Fibroblast of mammary gland (primary cell): Measurements from ENCODE around the gene PTGS1.
A peak's percentile ranks its signal among the peaks of the same experiment; 100 is the strongest.

Experiments used
- DNase-seq: peaks from one replicate; pipeline ENCODE4 v3.0.0-alpha.2; 2010; ENCODE audit warnings: low read depth
- H3K4me3 ChIP-seq: 2 replicates; pipeline ENCODE4 v1.5.1; 2011; ENCODE audit warnings: low read depth, mild to moderate bottlenecking, low read length, moderate library complexity; ENCODE audit not compliant: control insufficient read depth
- TF ChIP-seq, protein P1 (sequence below): conservative IDR thresholded peaks from 2 replicates; pipeline ENCODE4 v1.5.1; 2011; ENCODE audit warnings: low read depth, low read length, inconsistent platforms; ENCODE audit not compliant: control insufficient read depth, insufficient read depth

Gene PTGS1

DNA sequence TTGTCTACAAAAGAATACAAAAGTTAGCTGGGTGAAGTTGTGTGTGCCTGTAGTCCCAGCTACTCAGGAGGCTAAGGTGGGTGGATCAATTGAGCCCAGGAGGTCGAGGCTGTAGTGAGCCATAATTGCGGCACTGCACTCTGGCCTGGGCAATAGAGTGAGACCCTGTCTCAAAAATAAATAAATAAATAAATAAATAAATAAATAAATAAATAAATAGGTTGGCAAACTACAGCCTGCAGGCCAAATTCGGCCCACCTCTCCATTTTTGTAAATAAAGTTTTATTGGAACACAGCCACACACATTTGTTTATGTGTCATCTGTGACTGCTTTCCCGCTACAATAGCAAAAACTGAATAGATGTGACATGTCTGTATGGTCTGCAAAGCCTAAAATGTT is 9.5 kb downstream of the PTGS1 start:
- TF ChIP-seq, protein P1, sequence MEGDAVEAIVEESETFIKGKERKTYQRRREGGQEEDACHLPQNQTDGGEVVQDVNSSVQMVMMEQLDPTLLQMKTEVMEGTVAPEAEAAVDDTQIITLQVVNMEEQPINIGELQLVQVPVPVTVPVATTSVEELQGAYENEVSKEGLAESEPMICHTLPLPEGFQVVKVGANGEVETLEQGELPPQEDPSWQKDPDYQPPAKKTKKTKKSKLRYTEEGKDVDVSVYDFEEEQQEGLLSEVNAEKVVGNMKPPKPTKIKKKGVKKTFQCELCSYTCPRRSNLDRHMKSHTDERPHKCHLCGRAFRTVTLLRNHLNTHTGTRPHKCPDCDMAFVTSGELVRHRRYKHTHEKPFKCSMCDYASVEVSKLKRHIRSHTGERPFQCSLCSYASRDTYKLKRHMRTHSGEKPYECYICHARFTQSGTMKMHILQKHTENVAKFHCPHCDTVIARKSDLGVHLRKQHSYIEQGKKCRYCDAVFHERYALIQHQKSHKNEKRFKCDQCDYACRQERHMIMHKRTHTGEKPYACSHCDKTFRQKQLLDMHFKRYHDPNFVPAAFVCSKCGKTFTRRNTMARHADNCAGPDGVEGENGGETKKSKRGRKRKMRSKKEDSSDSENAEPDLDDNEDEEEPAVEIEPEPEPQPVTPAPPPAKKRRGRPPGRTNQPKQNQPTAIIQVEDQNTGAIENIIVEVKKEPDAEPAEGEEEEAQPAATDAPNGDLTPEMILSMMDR = no peak
- H3K4me3 ChIP-seq = no peak overlapping the region
- no peak for DNase-seq

DNA sequence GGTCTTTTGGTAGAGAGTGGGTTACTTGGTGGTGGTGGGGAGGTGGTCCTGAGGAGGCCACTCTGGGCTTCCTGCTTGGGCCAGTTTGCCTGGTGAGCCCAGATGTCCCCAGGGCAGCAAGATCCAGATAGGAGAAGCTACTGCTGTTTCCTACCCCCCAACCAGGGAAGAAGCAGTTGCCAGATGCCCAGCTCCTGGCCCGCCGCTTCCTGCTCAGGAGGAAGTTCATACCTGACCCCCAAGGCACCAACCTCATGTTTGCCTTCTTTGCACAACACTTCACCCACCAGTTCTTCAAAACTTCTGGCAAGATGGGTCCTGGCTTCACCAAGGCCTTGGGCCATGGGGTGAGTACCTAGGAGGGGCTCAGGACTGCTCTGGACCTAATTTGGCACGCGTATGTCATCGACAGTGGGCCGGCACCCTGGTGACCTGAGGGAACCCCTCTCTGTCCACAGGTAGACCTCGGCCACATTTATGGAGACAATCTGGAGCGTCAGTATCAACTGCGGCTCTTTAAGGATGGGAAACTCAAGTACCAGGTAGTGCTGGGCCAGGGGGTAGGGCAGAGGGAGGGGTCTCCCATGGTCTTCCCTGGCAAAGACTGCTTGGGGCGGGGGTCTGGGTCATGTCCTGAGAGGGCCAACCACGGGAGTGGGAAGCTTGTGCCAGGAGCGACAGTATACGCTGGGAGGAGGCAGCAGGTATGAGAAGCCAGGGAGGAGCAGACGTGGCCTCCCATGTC is 10.6 kb downstream of the PTGS1 start:
- H3K4me3 ChIP-seq = no peak overlapping the region
- no peak for DNase-seq
- TF ChIP-seq, protein P1 = no peak

DNA sequence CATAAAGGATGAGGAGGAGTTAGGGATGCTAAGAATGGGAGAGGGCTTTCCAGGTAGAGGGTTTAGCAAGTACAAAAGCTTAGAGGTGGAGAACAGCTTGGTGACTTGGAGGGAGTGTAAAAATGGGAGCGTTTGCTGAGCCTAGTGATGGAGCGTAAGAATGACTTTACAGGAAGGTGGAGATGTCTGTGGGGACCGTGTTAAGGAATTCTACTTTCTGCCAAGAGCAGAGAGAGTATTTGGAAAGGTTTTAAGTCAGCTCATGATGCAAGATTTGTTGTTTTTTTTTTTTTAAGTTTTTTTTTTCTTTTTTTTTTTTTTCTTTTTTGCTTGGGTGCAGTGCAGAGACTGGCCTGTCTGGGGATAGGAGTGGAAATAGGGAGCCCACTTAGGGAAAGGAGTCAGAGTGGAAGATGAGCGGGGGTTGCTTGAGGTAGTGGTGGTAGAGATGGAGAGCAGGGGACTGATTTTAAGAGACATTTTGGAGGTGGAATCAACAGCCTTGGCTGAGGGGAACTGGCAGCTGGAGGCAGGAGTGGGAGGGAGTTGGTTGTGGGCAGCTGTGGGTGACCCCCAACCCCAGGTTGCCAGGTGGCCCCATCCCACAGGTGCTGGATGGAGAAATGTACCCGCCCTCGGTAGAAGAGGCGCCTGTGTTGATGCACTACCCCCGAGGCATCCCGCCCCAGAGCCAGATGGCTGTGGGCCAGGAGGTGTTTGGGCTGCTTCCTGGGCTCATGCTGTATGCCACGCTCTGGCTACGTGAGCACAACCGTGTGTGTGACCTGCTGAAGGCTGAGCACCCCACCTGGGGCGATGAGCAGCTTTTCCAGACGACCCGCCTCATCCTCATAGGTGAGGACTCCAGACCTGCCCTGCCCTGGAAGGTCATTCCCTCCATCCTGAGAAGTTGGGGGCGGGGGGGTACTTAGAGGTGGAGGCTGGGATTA is 12.4 kb downstream of the PTGS1 start:
- DNase-seq = peak; percentile 87
- H3K4me3 ChIP-seq = no peak overlapping the region
- TF ChIP-seq, protein P1 = no peak

DNA sequence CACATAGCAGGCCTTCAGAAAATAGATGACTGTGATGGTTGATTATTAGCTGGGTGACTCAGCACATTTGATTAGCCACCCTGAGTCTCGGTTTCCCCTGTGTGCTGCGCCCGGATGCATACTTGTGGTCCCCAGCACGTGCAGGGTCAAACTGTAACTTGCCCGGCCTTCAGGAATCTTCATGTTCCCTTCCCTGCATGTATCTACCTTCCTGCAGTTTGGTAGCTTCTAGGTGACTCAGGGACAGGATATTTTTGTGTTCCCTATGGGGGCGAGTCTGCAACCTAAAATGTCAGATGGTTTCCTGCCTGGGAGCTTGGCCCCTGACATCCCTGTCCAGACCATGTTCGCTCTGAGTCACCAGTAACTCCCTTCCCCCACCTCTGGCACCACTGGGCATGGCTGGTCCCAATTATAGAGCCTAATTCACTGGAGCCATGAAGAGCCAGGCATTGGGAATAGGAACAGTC is 13.2 kb downstream of the PTGS1 start:
- TF ChIP-seq, protein P1 = no peak
- H3K4me3 ChIP-seq = no peak overlapping the region
- DNase-seq = peak; percentile 93

DNA sequence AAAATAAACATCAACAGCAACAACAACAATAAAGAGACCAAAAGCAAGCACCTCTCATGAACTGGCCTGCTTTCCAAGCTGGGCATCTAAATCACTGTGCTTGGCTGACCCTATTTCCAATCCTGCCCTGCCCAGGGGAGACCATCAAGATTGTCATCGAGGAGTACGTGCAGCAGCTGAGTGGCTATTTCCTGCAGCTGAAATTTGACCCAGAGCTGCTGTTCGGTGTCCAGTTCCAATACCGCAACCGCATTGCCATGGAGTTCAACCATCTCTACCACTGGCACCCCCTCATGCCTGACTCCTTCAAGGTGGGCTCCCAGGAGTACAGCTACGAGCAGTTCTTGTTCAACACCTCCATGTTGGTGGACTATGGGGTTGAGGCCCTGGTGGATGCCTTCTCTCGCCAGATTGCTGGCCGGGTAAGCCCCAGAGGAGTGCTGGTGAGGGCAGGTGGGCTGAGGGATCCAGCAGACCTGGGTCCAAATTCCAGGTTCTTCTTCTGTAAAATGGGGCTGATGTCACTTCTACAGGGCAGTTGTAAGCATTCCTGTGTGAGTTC is 15.6 kb downstream of the PTGS1 start:
- DNase-seq = no peak
- TF ChIP-seq, protein P1 = no peak
- H3K4me3 ChIP-seq = no peak overlapping the region

DNA sequence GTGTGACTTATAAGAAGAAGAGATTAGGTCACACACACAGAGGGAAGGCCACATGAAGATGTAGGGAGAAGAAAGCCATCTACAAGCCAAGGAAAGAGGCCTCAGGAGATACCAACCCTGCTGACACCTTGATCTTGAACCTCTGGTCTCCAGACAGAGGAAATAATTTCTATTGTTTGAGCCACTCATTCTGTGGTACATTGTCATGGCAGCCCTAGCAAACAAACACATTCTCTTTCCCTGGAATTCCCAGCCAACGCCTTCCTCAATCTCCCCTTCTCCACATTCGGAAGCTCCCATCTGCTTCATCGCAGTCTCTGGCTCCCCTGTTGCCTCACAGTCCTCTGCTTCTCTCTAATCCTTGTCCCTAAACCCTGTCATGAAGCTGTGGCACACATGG is 16.7 kb downstream of the PTGS1 start:
- no peak overlapping the region for H3K4me3 ChIP-seq
- TF ChIP-seq, protein P1 = no peak
- DNase-seq = no peak
